Measurements from ENCODE around the gene ANTXR1.

DNA sequence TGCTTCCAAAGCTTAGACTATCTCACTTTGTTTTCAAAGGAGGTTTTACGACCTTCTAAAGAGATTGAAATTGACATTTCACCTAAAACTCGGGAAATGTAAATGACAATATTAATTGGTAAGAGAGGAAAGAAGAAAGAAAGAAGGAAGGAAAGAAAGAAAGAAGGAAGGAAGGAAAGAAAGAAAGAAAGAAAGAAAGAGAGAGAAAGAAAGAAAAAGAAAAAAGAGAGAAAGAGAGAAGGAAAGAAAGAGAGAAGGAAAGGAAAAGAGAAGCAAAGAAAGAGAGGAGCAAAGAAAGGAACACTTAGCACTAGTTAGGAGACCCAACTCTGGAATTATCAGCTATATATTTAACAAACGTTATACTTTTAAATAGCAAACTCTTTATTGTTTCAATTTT, 34.9 kb upstream of the ANTXR1 start:
- TF ChIP-seq EZH2 (IDR thresholded peaks at IDR 0.05; ENCODE audit: borderline replicate concordance, low read depth, low read length, severe bottlenecking) (no peak), POLR2A (IDR thresholded peaks at IDR 0.05; ENCODE audit: low read depth, low read length) (no peak)
